ENCODE results near the gene SLC26A6. TPM values are rescaled to one million over a fixed set of nuclear protein-coding genes. Genes with fewer than 3 reads are reported as not detected.
A peak's percentile ranks its signal among the peaks of the same experiment; 100 is the strongest.

SLC26A6 gene, protein sequence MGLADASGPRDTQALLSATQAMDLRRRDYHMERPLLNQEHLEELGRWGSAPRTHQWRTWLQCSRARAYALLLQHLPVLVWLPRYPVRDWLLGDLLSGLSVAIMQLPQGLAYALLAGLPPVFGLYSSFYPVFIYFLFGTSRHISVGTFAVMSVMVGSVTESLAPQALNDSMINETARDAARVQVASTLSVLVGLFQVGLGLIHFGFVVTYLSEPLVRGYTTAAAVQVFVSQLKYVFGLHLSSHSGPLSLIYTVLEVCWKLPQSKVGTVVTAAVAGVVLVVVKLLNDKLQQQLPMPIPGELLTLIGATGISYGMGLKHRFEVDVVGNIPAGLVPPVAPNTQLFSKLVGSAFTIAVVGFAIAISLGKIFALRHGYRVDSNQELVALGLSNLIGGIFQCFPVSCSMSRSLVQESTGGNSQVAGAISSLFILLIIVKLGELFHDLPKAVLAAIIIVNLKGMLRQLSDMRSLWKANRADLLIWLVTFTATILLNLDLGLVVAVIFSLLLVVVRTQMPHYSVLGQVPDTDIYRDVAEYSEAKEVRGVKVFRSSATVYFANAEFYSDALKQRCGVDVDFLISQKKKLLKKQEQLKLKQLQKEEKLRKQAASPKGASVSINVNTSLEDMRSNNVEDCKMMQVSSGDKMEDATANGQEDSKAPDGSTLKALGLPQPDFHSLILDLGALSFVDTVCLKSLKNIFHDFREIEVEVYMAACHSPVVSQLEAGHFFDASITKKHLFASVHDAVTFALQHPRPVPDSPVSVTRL
- total RNA-seq (2014; rRNA removed) (38.1 and 44.9 TPM in 2 replicates), Bru-seq, nascent RNA (percentile 71 among the genes with signal in this experiment), BruChase-seq, experiment 1, labeled RNA remaining after a 6-hour chase (percentile 93 among the genes with signal in this experiment), BruChase-seq, experiment 2, labeled RNA remaining after a 2-hour chase (percentile 89 among the genes with signal in this experiment)
- long read RNA-seq, transcript SLC26A6-205 (21 exons, 2,589 nt) = minor isoform, 9 of 137 reads
- long read RNA-seq, transcript SLC26A6-207 (21 exons, 2,630 nt) = major isoform, 15 of 137 reads
- long read RNA-seq, partial matches to known transcripts = 49 of 137 reads
- long read RNA-seq, other reads (novel, unspliced or antisense) = 62 of 137 reads

GRCh38 chr3:48635222-48636021 lies at the start of gene SLC26A6:
Gene SLC26A6, minus strand, starts transcription at chr3:48635461. Its CDS starts 68 bp downstream, at chr3:48635393.
- POLR2A ChIA-PET (ENCODE audit: unreplicated experiment) = interaction anchor here (0.5 to 0.8 kb wide), 3 partner anchors 11 to 383 kb away, joined by 3 to 4 read pairs (median 4); partner anchors contain the start of gene PRKAR2A
- Histone ChIP-seq H3K9me3 (ENCODE audit: low read length) (no peaks in the 10 kb centered on the region), H2AFZ (ENCODE audit: low read length) (peak within 1 kb of the TSS; percentile 90), H3K79me2 (ENCODE audit: low read length) (peaks cover 22% of the 10 kb centered on the region), H3K36me3 (ENCODE audit: low read depth, low read length) (peaks cover 4% of the 10 kb centered on the region), H3K4me1 (ENCODE audit: insufficient read depth, low read length) (peaks cover 26% of the 10 kb centered on the region), H4K20me1 (ENCODE audit: low read length) (no peaks in the 10 kb centered on the region), H3K27ac (ENCODE audit: low read length) (no peak within 1 kb of the TSS; the same call in 1 of the 2 replicates), H3F3A (ENCODE audit: low read length, unreplicated experiment) (no peaks in the 10 kb centered on the region), H3K9ac (ENCODE audit: low read length) (peak within 1 kb of the TSS; percentile 83), H3K4me3 (ENCODE audit: low read length) (peak within 1 kb of the TSS; percentile 90), H3K9me2 (replicated peaks; ENCODE audit: low read length) (no peaks in the 10 kb centered on the region), H3K4me2 (ENCODE audit: low read length) (peak within 1 kb of the TSS; percentile 99), H3K27me3 (ENCODE audit: low read length) (no peaks in the 10 kb centered on the region)
- CTCF ChIA-PET = interaction anchor here (0.5 to 1.4 kb wide), 9 partner anchors 27 to 132 kb away, joined by 3 to 6 read pairs (median 3); partner anchors contain the start of genes PFKFB4 and UCN2
- DNase-seq (peak; percentile 98), ATAC-seq (peak; percentile 95)
- TF ChIP-seq EZH2 (IDR thresholded peaks at IDR 0.05; ENCODE audit: low read length, unreplicated experiment) = no peak
- no peak for TF ChIP-seq EZH2phosphoT487 (IDR thresholded peaks at IDR 0.05; ENCODE audit: borderline replicate concordance, low read length)
- TF ChIP-seq, protein P1, sequence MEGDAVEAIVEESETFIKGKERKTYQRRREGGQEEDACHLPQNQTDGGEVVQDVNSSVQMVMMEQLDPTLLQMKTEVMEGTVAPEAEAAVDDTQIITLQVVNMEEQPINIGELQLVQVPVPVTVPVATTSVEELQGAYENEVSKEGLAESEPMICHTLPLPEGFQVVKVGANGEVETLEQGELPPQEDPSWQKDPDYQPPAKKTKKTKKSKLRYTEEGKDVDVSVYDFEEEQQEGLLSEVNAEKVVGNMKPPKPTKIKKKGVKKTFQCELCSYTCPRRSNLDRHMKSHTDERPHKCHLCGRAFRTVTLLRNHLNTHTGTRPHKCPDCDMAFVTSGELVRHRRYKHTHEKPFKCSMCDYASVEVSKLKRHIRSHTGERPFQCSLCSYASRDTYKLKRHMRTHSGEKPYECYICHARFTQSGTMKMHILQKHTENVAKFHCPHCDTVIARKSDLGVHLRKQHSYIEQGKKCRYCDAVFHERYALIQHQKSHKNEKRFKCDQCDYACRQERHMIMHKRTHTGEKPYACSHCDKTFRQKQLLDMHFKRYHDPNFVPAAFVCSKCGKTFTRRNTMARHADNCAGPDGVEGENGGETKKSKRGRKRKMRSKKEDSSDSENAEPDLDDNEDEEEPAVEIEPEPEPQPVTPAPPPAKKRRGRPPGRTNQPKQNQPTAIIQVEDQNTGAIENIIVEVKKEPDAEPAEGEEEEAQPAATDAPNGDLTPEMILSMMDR (conservative IDR thresholded peaks at IDR 0.05; ENCODE audit: low read depth, low read length) = peak; percentile 74
- TSS peak; percentile 58 for BruUV-seq (replicated peaks)
- intact Hi-C loops (cut with micrococcal nuclease) = loop anchor here (1.0 to 2.0 kb wide), 4 partner anchors 26 to 79 kb away; partner anchors contain the start of genes NCKIPSD, PFKFB4 and UQCRC1

- ChIA-PET POLR2A (ENCODE audit: unreplicated experiment) (interaction anchor here (0.7 kb wide), 1 partner anchor 284 kb away, joined by 3 read pairs; no protein-coding TSS in a partner anchor), CTCF (interaction anchor here (0.6 to 1.3 kb wide), 3 partner anchors 20 to 81 kb away, joined by 3 to 10 read pairs (median 9); no protein-coding TSS in a partner anchor)
- Histone ChIP-seq H3K9me2 (replicated peaks; ENCODE audit: low read length) (no peaks in the 10 kb centered on the region), H3K27me3 (ENCODE audit: low read length) (no peaks in the 10 kb centered on the region), H3K27ac (ENCODE audit: low read length) (no peak overlapping the region), H3K4me2 (ENCODE audit: low read length) (peak overlapping the region; percentile 96), H2AFZ (ENCODE audit: low read length) (no peak overlapping the region), H3K9me3 (ENCODE audit: low read length) (no peaks in the 10 kb centered on the region), H3F3A (ENCODE audit: low read length, unreplicated experiment) (peaks cover 4% of the 10 kb centered on the region), H3K4me3 (ENCODE audit: low read length) (peak overlapping the region; percentile 90), H3K36me3 (ENCODE audit: low read depth, low read length) (peaks cover 42% of the 10 kb centered on the region), H3K4me1 (ENCODE audit: insufficient read depth, low read length) (peaks cover 20% of the 10 kb centered on the region), H3K79me2 (ENCODE audit: low read length) (peaks cover 30% of the 10 kb centered on the region), H4K20me1 (ENCODE audit: low read length) (0 out of 2 replicates have a peak, but pooled peaks cover 7% of the 10 kb centered on the region), H3K9ac (ENCODE audit: low read length) (peak overlapping the region; percentile 92; the same call in 1 of the 2 replicates)
- DNase-seq (no peak), ATAC-seq (no peak)
- TF ChIP-seq EZH2 (IDR thresholded peaks at IDR 0.05; ENCODE audit: low read length, unreplicated experiment) (no peak), EZH2phosphoT487 (IDR thresholded peaks at IDR 0.05; ENCODE audit: borderline replicate concordance, low read length) (no peak)
- TF ChIP-seq, protein P1 (conservative IDR thresholded peaks at IDR 0.05; ENCODE audit: low read depth, low read length) = no peak
- intact Hi-C loops (cut with micrococcal nuclease) = loop anchor here (1.0 to 5.0 kb wide), 4 partner anchors 50 to 219 kb away; partner anchors contain the start of genes SLC26A6 and UCN2
- TSS peak; percentile 20 for BruUV-seq (replicated peaks)
Observed at GRCh38 chr3:48684480-48685143, 49.4 kb upstream of the SLC26A6 start.
